Natural killer cell treated with Interleukin-12 subunit alpha and Interleukin-12 subunit beta and Interleukin-15 and Interleukin-18, amount 100 ng/mL, for 72 hours (primary cell): ENCODE results near the gene DENND5B. TPM values are rescaled to one million over a fixed set of nuclear protein-coding genes. Genes with fewer than 3 reads are reported as not detected.
"Not testable (repeated sequence)": the region's sequence is repeated elsewhere in the genome, so short reads cannot be mapped to it uniquely, and the experiment has no call there.

Experiments
- ATAC-seq, 2 donors: fragments of 150-1000 bp; cut with Tn5 transposase in 1 of 2; sonication (Bioruptor Pico), chemical (Tn5 transposase) in 1 of 2; 2 replicates each; pipeline ENCODE4 v1.10.0; 2021
- DNase-seq: peaks from one replicate; pipeline ENCODE4 v3.0.0; 2022; ENCODE audit warnings: low spot score
- H3K27ac Mint-ChIP-seq, 2 donors: 1 replicate in 1 of 2; 2 replicates in 1 of 2; pipeline ENCODE4 v1.8.0; 2022; ENCODE audit warnings: mixed read lengths in 2 of 2, mild to moderate bottlenecking in 1 of 2, moderate library complexity in 1 of 2
- H3K27me3 Mint-ChIP-seq, 2 donors: 1 replicate in 1 of 2; 2 replicates in 1 of 2; pipeline ENCODE4 v1.8.0; 2022; ENCODE audit warnings: mixed read lengths in 2 of 2
- H3K36me3 Mint-ChIP-seq: one replicate; pipeline ENCODE4 v1.8.0; 2022; ENCODE audit warnings: mixed read lengths
- H3K4me1 Mint-ChIP-seq, 2 donors: 1 replicate in 1 of 2; 2 replicates in 1 of 2; pipeline ENCODE4 v1.8.0; 2022; ENCODE audit warnings: low read depth in 2 of 2, mixed read lengths in 2 of 2, mild to moderate bottlenecking in 1 of 2
- H3K4me3 Mint-ChIP-seq: one replicate; pipeline ENCODE4 v1.8.0; 2022; ENCODE audit warnings: mixed read lengths
- H3K9me3 Mint-ChIP-seq: 2 replicates; pipeline ENCODE4 v1.8.0; 2022; ENCODE audit warnings: mixed read lengths
- total RNA-seq, 2 donors: library from RNA; stranded (reverse); gene quantifications; one replicate each; pipeline ENCODE4 v1.2.3, GENCODE V29; 2022

The DENND5B gene
- total RNA-seq, 2 donors from 2014 or later = 0.05 to 0.95 TPM

DNA sequence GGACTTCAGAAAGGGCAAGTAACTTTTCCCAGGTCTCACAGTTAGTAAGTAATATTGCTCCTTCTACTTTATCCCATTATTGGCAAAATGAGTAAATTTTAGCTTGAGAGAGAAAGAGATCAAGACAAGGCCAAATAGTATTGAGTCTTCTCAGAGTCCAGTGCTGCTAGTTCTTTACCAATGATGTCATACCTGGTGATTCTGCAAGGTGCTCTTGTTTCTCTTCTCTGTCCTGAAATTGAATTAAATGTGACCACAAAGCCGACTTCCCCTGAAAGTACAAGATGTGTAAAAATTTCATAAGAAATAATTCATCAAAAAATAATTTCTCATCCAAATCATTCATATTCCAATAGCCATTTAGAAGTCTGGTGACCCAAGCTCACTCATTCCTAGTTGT, 167.5 kb downstream of the DENND5B start:
- Mint-ChIP-seq H3K36me3 (no peaks in the 10 kb centered on the region), H3K4me3 (no peak overlapping the region), H3K4me1 (no peaks in the 10 kb centered on the region), H3K9me3 (no peaks in the 10 kb centered on the region), H3K27me3 (peaks cover 0 to 5% of the 10 kb centered on the region in 2 donors), H3K27ac (no peak overlapping the region)
- DNase-seq = no peak
- no peak for ATAC-seq

DNA sequence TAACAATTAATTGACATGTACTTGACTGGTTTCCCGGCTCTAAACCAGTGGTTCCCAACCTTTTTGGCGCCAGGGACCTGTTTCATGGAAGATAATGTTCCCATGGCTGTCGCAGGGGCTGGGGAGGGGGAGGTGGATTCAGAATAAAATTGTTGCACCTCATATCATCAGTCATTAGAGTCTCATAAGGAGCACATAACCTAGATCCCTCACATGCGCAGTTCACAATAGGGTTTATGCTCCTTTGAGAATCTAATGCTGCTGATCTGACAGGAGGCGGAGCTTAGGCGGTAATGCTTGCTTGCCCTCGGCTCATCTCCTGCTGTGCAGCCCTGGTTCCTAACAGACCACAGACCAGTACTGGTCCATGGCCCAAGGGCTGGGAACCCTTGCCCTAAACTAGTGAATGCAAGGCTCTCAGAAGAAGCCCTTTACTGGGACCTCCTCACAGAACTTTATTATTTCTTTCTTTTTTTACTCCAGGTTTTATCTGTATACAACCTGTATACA, 178.6 kb downstream of the DENND5B start:
- no peak for ATAC-seq
- Mint-ChIP-seq H3K4me3 (no peak overlapping the region), H3K36me3 (no peaks in the 10 kb centered on the region), H3K9me3 (no peaks in the 10 kb centered on the region), H3K27ac (no peak overlapping the region), H3K27me3 (no peaks in the 10 kb centered on the region), H3K4me1 (no peaks in the 10 kb centered on the region)
- DNase-seq = no peak

- H3K36me3 Mint-ChIP-seq = no peaks in the 10 kb centered on the region
- no peaks in the 10 kb centered on the region for H3K4me1 Mint-ChIP-seq
- no peaks in the 10 kb centered on the region for H3K27me3 Mint-ChIP-seq
These were observed 182.2 kb downstream of the DENND5B start for GRCh38 chr12:31408763-31409162.

DNA sequence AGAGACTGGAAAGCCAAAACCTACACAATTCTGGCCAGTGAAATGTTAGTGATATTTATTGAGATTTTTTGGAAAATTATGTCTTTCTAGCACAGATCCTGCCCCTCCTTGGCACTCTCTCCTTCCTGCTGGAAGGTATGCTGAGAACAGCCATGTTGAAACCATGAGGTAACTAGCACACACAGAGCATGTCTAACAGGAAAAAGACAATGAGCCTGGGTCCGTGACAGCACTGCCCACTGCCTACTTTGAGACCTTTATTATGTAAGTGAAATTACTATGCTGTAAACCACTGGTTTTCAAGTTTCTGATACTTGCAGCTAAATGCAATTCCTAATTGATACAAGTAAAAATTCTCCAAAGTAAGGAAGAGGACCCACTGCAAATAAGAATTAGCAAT, 183.4 kb downstream of the DENND5B start:
- no peak overlapping the region for H3K27ac Mint-ChIP-seq
- H3K27me3 Mint-ChIP-seq = no peaks in the 10 kb centered on the region
- peaks cover 0 to 3% of the 10 kb centered on the region in 2 donors for H3K4me1 Mint-ChIP-seq
- no peaks in the 10 kb centered on the region for H3K36me3 Mint-ChIP-seq
- no peak overlapping the region for H3K4me3 Mint-ChIP-seq
- H3K9me3 Mint-ChIP-seq = no peaks in the 10 kb centered on the region
- no peak for DNase-seq
- ATAC-seq = no peak

More at GRCh38 chr12:31408763-31409162, 182.2 kb downstream of the DENND5B start:
- DNase-seq = no peak
- H3K27ac Mint-ChIP-seq = no peak overlapping the region
- no peak for ATAC-seq
- no peak overlapping the region for H3K4me3 Mint-ChIP-seq
- no peaks in the 10 kb centered on the region for H3K9me3 Mint-ChIP-seq

DNA sequence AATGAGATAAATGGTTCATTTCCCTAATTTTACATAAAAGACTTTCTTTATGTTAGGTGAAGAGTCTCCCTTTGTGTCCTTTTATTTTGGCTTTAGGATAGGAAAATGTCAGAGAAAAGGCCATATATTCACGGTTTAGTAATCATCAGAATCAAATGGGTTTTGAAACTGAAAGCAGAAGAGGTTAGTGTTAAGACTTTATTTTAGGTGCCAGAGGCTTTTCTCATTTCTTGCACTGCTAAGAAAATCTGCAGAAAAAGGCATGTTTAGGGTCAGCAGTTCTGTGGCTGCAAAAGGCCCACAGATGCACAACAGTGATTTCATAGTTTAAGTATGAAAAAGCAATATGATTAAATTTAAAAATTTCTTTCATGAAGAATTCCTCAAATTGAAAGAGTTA, 184.6 kb downstream of the DENND5B start:
- DNase-seq (no peak), ATAC-seq (no peak)
- Mint-ChIP-seq H3K36me3 (no peaks in the 10 kb centered on the region), H3K27ac (no peak overlapping the region), H3K27me3 (no peaks in the 10 kb centered on the region), H3K9me3 (no peaks in the 10 kb centered on the region), H3K4me1 (peaks cover 0 to 3% of the 10 kb centered on the region in 2 donors), H3K4me3 (no peak overlapping the region)

GRCh38 chr12:31405021-31405420, 185.9 kb downstream of the DENND5B start:
- H3K4me3 Mint-ChIP-seq = no peak overlapping the region
- no peaks in the 10 kb centered on the region for H3K9me3 Mint-ChIP-seq
- no peaks in the 10 kb centered on the region for H3K36me3 Mint-ChIP-seq
- peaks cover 0 to 3% of the 10 kb centered on the region in 2 donors for H3K4me1 Mint-ChIP-seq
- no peak for DNase-seq
- H3K27ac Mint-ChIP-seq = no peak overlapping the region
- ATAC-seq = no peak
- H3K27me3 Mint-ChIP-seq = no peaks in the 10 kb centered on the region

GRCh38 chr12:31403099-31403607, 187.8 kb downstream of the DENND5B start:
- H3K36me3 Mint-ChIP-seq, H3K4me1 Mint-ChIP-seq, H3K27ac Mint-ChIP-seq, DNase-seq, H3K4me3 Mint-ChIP-seq, H3K27me3 Mint-ChIP-seq, H3K9me3 Mint-ChIP-seq: not testable (repeated sequence)
- peak; percentile 87 to 90 for ATAC-seq

DNA sequence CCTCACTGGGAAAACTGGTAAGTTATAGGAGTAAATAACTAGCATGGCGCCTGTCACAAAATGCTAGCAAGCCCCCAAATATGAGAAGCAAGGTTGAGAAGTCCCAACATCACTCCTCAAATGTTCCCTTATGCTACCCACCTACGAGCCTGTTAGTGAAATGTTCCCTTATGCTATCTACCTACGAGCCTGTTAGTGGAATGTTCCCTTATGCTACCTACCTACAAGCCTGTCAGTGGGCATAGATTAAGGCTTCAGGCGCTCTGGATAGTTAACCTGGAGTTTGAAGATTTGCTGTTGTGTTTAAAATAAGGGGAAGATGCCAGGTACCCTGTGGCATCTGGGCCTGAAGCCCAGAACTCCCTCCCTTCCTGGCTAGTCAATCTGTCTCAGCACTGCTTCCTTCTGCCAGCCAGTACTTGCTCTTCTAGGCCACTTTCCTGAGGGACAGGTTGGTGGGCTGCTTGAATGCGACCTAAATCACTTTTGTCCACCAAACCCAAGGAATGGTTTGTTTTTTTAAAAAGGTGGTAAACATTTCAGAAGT, 197.9 kb downstream of the DENND5B start:
- Mint-ChIP-seq H3K36me3 (no peaks in the 10 kb centered on the region), H3K27me3 (no peaks in the 10 kb centered on the region), H3K4me3 (no peak overlapping the region), H3K9me3 (no peaks in the 10 kb centered on the region), H3K27ac (no peak overlapping the region), H3K4me1 (no peaks in the 10 kb centered on the region)
- no peak for ATAC-seq
- DNase-seq = no peak

GRCh38 chr12:31390991-31391390, 199.9 kb downstream of the DENND5B start:
- H3K27ac Mint-ChIP-seq = no peak overlapping the region
- H3K36me3 Mint-ChIP-seq = no peaks in the 10 kb centered on the region
- no peak for ATAC-seq
- no peak for DNase-seq
- no peaks in the 10 kb centered on the region for H3K9me3 Mint-ChIP-seq
- no peak overlapping the region for H3K4me3 Mint-ChIP-seq
- H3K27me3 Mint-ChIP-seq = peaks cover 0 to 6% of the 10 kb centered on the region in 2 donors
- no peaks in the 10 kb centered on the region for H3K4me1 Mint-ChIP-seq

- H3K27me3 Mint-ChIP-seq = peaks cover 0 to 6% of the 10 kb centered on the region in 2 donors
- no peak overlapping the region for H3K4me3 Mint-ChIP-seq
- H3K9me3 Mint-ChIP-seq = no peaks in the 10 kb centered on the region
- H3K4me1 Mint-ChIP-seq = no peaks in the 10 kb centered on the region
- H3K36me3 Mint-ChIP-seq = no peaks in the 10 kb centered on the region
- DNase-seq = no peak
- H3K27ac Mint-ChIP-seq = no peak overlapping the region
- no peak for ATAC-seq
These were observed 202.2 kb downstream of the DENND5B start for GRCh38 chr12:31388713-31389112.

GRCh38 chr12:31387466-31387865, 203.5 kb downstream of the DENND5B start:
- H3K27me3 Mint-ChIP-seq = peaks cover 0 to 6% of the 10 kb centered on the region in 2 donors
- H3K4me3 Mint-ChIP-seq = no peak overlapping the region
- H3K27ac Mint-ChIP-seq = no peak overlapping the region
- no peak for DNase-seq
- no peaks in the 10 kb centered on the region for H3K9me3 Mint-ChIP-seq
- no peaks in the 10 kb centered on the region for H3K4me1 Mint-ChIP-seq
- H3K36me3 Mint-ChIP-seq = no peaks in the 10 kb centered on the region
- ATAC-seq = no peak

GRCh38 chr12:31387011-31387410, 203.9 kb downstream of the DENND5B start:
- no peak overlapping the region for H3K27ac Mint-ChIP-seq
- H3K27me3 Mint-ChIP-seq = peaks cover 0 to 6% of the 10 kb centered on the region in 2 donors
- H3K36me3 Mint-ChIP-seq = no peaks in the 10 kb centered on the region
- no peak overlapping the region for H3K4me3 Mint-ChIP-seq
- ATAC-seq = no peak
- no peaks in the 10 kb centered on the region for H3K4me1 Mint-ChIP-seq
- DNase-seq = no peak
- H3K9me3 Mint-ChIP-seq = no peaks in the 10 kb centered on the region

GRCh38 chr12:31386364-31386777, 204.6 kb downstream of the DENND5B start:
- no peak overlapping the region for H3K27ac Mint-ChIP-seq
- no peak for DNase-seq
- no peaks in the 10 kb centered on the region for H3K9me3 Mint-ChIP-seq
- ATAC-seq = no peak
- H3K36me3 Mint-ChIP-seq = no peaks in the 10 kb centered on the region
- peaks cover 0 to 6% of the 10 kb centered on the region in 2 donors for H3K27me3 Mint-ChIP-seq
- no peak overlapping the region for H3K4me3 Mint-ChIP-seq
- no peaks in the 10 kb centered on the region for H3K4me1 Mint-ChIP-seq

DNA sequence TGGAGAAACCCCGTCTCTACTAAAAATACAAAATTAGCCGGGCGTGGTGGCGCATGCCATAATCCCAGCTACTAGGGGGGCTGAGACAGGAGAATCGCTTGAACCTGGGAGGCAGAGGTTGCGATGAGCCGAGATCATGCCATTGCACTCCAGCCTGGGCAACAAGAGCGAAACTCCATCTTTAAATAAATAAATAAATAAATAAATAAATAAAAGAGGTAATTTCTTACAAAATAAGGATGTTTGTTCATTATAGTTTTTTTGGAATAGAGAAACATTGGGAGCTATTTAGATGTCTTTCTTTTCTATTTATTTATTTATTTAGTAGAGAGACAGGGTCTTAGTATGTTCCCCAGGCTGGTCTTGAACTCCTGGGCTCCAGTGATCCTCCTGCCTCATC, 213.7 kb downstream of the DENND5B start:
- not testable (repeated sequence) for H3K4me1 Mint-ChIP-seq, H3K27ac Mint-ChIP-seq, H3K4me3 Mint-ChIP-seq, H3K9me3 Mint-ChIP-seq, DNase-seq, ATAC-seq, H3K36me3 Mint-ChIP-seq, H3K27me3 Mint-ChIP-seq

GRCh38 chr12:31375422-31375821, 215.5 kb downstream of the DENND5B start:
- H3K27me3 Mint-ChIP-seq, H3K36me3 Mint-ChIP-seq, H3K4me3 Mint-ChIP-seq, DNase-seq, H3K27ac Mint-ChIP-seq, H3K9me3 Mint-ChIP-seq, H3K4me1 Mint-ChIP-seq, ATAC-seq: not testable (repeated sequence)
